ENCODE measurements around the gene NFATC3. TPM values are rescaled to one million over a fixed set of nuclear protein-coding genes. Genes with fewer than 3 reads are reported as not detected.
"Not testable (repeated sequence)": the region's sequence is repeated elsewhere in the genome, so short reads cannot be mapped to it uniquely, and the experiment has no call there.

NFATC3 gene
- total RNA-seq, 1 experiment from 2014 or later: 53.9 TPM

- no peaks in the 10 kb centered on the region for H3K27me3 ChIP-seq
- peaks cover 4% of the 10 kb centered on the region; the same call in 1 of the 2 replicates for H3K36me3 ChIP-seq
- H3K27ac ChIP-seq: no peak overlapping the region
- H3K4me1 ChIP-seq: peaks cover 6% of the 10 kb centered on the region; the same call in 1 of the 2 replicates
- H3K9me3 ChIP-seq (replicated peaks): no peaks in the 10 kb centered on the region
- no peak overlapping the region for H3K4me3 ChIP-seq
- DNase-seq: no peak
These were observed 61.4 kb downstream of the NFATC3 start for GRCh38 chr16:68146585-68146984.

DNA sequence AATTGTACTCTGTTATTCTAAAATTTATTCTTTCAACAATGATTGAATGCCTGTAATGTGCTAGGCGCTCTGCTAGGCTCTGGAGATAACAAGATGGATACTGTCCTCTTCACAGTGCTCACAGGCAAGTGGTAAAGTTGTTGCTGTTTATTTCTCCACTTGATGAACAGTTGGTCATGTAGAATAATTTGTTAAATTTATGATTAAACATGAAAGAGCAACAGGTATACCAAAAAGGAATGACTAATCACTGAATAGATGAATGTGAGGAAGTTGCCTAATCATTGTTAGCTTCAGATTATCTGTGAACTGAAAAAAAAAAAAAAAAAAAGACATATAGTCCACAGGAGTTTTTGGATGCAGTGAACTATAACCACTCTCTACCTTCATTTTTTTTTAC is 62.3 kb downstream of the NFATC3 start:
- DNase-seq: no peak
- Histone ChIP-seq H3K27ac (no peak overlapping the region), H3K4me3 (no peak overlapping the region), H3K36me3 (peaks cover 4% of the 10 kb centered on the region; the same call in 1 of the 2 replicates), H3K4me1 (no peaks in the 10 kb centered on the region), H3K27me3 (no peaks in the 10 kb centered on the region), H3K9me3 (replicated peaks) (no peaks in the 10 kb centered on the region)

GRCh38 chr16:68149596-68149995 is 64.4 kb downstream of the NFATC3 start:
- no peak for DNase-seq
- Histone ChIP-seq H3K36me3 (peaks cover 4% of the 10 kb centered on the region; the same call in 1 of the 2 replicates), H3K4me1 (no peaks in the 10 kb centered on the region), H3K27ac (no peak overlapping the region), H3K9me3 (replicated peaks) (no peaks in the 10 kb centered on the region), H3K4me3 (no peak overlapping the region), H3K27me3 (no peaks in the 10 kb centered on the region)

GRCh38 chr16:68155425-68155824 is 70.3 kb downstream of the NFATC3 start:
- Histone ChIP-seq H3K9me3 (replicated peaks) (no peaks in the 10 kb centered on the region), H3K36me3 (peaks cover 8% of the 10 kb centered on the region; the same call in 1 of the 2 replicates), H3K4me1 (no peaks in the 10 kb centered on the region), H3K27me3 (no peaks in the 10 kb centered on the region), H3K27ac (no peak overlapping the region), H3K4me3 (no peak overlapping the region)
- DNase-seq: no peak

DNA sequence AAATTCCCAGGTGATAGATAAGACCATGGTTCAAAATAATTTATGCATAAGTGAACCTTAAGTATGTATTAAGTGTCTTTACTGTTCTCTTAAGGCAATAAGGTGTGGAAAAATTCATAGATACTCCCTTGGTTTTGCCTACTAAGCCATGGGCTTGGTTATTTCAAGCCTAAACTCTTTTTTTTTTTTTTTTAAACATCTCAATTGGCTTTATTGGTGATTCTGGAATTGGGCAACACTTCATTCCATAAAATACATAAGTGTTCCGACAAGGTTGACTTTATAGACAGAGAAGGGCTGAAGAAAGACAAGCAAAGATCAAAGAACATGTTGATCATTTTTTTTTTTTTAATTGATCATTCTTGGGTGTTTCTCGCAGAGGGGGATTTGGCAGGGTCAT is 77.2 kb downstream of the NFATC3 start:
- H3K4me3 ChIP-seq: no peak overlapping the region
- no peak overlapping the region for H3K27ac ChIP-seq
- no peaks in the 10 kb centered on the region for H3K27me3 ChIP-seq
- no peaks in the 10 kb centered on the region for H3K4me1 ChIP-seq
- peaks cover 18% of the 10 kb centered on the region; the same call in 1 of the 2 replicates for H3K36me3 ChIP-seq
- DNase-seq: no peak
- H3K9me3 ChIP-seq (replicated peaks): no peaks in the 10 kb centered on the region

DNA sequence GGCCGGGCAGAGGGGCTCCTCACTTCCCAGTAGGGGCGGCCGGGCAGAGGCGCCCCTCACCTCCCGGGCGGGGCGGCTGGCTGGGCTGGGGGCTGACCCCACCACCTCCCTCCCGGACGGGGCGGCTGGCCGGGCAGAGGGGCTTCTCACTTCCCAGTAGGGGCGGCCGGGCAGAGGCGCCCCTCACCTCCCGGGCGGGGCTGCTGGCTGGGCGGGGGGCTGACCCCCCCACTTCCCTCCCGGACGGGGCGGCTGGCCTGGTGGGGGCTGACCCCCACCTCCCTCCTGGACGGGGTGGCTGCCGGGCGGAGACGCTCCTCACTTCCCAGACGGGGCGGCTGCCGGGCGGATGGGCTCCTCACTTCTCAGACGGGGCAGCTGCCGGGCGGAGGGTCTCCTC is 78.1 kb downstream of the NFATC3 start:
- H3K4me3 ChIP-seq; DNase-seq; H3K27ac ChIP-seq; H3K27me3 ChIP-seq; H3K9me3 ChIP-seq (replicated peaks); H3K4me1 ChIP-seq: not testable (repeated sequence)
- H3K36me3 ChIP-seq: peaks cover 18% of the 10 kb centered on the region; the same call in 1 of the 2 replicates

- no peak for DNase-seq
- H3K27ac ChIP-seq: no peak overlapping the region
- no peaks in the 10 kb centered on the region for H3K9me3 ChIP-seq (replicated peaks)
- no peaks in the 10 kb centered on the region for H3K27me3 ChIP-seq
- H3K4me3 ChIP-seq: no peak overlapping the region
- peaks cover 17% of the 10 kb centered on the region for H3K36me3 ChIP-seq
- H3K4me1 ChIP-seq: no peaks in the 10 kb centered on the region
These were observed 81.1 kb downstream of the NFATC3 start for GRCh38 chr16:68166264-68166663.

DNA sequence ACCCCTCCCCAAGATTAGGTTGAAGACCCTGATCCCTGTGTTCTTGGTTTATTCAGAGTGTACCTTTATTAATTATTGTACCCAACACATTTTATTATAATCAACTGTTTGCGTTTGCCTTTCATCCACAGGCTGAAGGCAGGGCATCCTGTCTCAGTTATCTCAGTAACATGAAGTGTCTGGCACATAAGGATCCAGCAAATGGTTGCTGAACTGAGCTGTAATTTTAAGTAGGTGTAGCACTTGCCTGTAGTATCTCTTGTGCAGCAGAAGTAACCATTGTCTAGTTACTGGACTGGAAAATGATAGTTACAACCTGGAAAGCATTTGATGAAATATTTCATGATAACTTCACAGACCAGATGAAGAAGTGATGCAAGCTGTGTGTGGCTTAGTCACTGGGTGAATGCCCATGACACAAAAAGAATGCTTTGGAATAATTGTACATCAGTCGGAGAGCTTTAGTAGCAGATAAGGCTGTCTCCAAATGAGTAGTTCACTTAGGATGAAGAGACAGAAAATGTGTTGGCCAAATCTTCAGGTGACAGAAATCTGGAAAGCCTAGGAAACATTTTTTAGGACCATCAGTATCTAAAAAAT is 94.1 kb downstream of the NFATC3 start:
- Histone ChIP-seq H3K27me3 (no peaks in the 10 kb centered on the region), H3K9me3 (replicated peaks) (no peaks in the 10 kb centered on the region), H3K4me1 (no peaks in the 10 kb centered on the region), H3K27ac (no peak overlapping the region), H3K4me3 (no peak overlapping the region), H3K36me3 (peaks cover 17% of the 10 kb centered on the region)
- no peak for DNase-seq

GRCh38 chr16:68179855-68180254 is 94.7 kb downstream of the NFATC3 start:
- Histone ChIP-seq H3K4me3 (no peak overlapping the region), H3K9me3 (replicated peaks) (no peaks in the 10 kb centered on the region), H3K4me1 (no peaks in the 10 kb centered on the region), H3K36me3 (peaks cover 11% of the 10 kb centered on the region), H3K27ac (no peak overlapping the region), H3K27me3 (no peaks in the 10 kb centered on the region)
- no peak for DNase-seq

DNA sequence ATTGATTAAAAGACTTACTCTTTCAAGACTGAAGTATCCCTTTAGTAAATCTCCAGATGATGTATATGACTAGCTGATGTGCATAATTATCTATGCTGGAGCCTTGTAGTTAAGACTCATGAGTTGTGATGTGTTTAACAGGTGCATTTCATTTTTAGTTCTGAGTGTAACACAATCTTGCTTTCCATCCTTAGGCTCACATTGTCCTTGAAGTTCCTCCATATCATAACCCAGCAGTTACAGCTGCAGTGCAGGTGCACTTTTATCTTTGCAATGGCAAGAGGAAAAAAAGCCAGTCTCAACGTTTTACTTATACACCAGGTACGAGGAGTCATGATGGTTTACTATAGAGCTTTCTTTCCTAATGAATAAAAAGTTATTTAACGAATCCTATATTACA is 97.9 kb downstream of the NFATC3 start:
- H3K36me3 ChIP-seq: peaks cover 10% of the 10 kb centered on the region
- DNase-seq: no peak
- no peaks in the 10 kb centered on the region for H3K27me3 ChIP-seq
- no peaks in the 10 kb centered on the region for H3K9me3 ChIP-seq (replicated peaks)
- no peaks in the 10 kb centered on the region for H3K4me1 ChIP-seq
- H3K4me3 ChIP-seq: no peak overlapping the region
- H3K27ac ChIP-seq: no peak overlapping the region

DNA sequence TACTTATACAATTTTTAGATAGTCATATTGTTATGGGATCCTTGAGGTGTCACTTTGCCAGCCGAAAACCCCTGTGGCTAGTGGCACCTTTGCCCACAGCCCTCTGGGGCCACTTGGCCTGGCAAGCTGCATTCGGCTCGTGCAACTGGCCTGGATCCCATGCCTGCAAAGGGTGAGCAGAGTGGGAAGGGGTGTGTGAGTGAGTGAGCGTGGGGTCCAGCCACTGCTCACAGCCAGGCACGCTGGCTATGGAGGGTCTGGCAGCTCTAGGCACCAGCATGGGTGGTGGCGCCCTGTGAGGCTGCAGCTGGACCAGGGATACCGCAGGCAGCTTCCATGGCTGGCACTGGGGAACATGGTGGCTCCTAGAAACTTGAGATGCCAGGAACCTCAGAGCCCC is 101.7 kb downstream of the NFATC3 start:
- no peak for DNase-seq
- Histone ChIP-seq H3K4me1 (no peaks in the 10 kb centered on the region), H3K27me3 (no peaks in the 10 kb centered on the region), H3K27ac (no peak overlapping the region), H3K4me3 (no peak overlapping the region), H3K9me3 (replicated peaks) (no peaks in the 10 kb centered on the region), H3K36me3 (peaks cover 15% of the 10 kb centered on the region)

DNA sequence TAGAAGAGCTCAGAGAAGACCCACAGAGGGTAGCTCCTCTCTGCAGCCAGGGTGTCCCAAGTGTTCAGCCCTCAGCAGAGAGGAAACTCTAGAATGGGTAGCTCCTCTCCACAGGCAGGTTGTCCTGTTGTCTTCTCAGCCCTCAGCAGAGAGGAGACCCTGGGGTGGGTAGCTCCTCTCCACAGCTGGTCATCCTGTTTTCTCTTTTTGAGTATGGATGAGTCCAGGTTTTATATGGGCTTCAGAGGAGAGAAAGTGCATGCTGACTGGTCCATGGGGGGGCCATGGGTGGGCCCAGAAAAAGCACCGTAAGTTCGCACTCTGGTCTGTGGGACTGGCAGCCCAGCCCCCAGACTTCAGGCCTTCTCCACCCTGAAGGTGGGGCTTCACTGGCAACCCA is 102.3 kb downstream of the NFATC3 start:
- H3K27me3 ChIP-seq: no peaks in the 10 kb centered on the region

GRCh38 chr16:68188170-68188569 is 103.0 kb downstream of the NFATC3 start:
- Histone ChIP-seq H3K4me3 (no peak overlapping the region), H3K27ac (no peak overlapping the region), H3K36me3 (peaks cover 12% of the 10 kb centered on the region), H3K9me3 (replicated peaks) (no peaks in the 10 kb centered on the region), H3K4me1 (no peaks in the 10 kb centered on the region), H3K27me3 (no peaks in the 10 kb centered on the region)
- DNase-seq: no peak

More for the DNA sequence above, 102.3 kb downstream of the NFATC3 start:
- Histone ChIP-seq H3K9me3 (replicated peaks) (no peaks in the 10 kb centered on the region), H3K4me3 (no peak overlapping the region), H3K4me1 (no peaks in the 10 kb centered on the region), H3K27ac (no peak overlapping the region), H3K36me3 (peaks cover 13% of the 10 kb centered on the region)
- no peak for DNase-seq

- no peak for DNase-seq
- Histone ChIP-seq H3K27ac (no peak overlapping the region), H3K9me3 (replicated peaks) (no peaks in the 10 kb centered on the region), H3K4me3 (no peak overlapping the region), H3K27me3 (no peaks in the 10 kb centered on the region), H3K36me3 (peaks cover 12% of the 10 kb centered on the region), H3K4me1 (no peaks in the 10 kb centered on the region)
These were observed 104.9 kb downstream of the NFATC3 start for GRCh38 chr16:68190081-68190480.

DNA sequence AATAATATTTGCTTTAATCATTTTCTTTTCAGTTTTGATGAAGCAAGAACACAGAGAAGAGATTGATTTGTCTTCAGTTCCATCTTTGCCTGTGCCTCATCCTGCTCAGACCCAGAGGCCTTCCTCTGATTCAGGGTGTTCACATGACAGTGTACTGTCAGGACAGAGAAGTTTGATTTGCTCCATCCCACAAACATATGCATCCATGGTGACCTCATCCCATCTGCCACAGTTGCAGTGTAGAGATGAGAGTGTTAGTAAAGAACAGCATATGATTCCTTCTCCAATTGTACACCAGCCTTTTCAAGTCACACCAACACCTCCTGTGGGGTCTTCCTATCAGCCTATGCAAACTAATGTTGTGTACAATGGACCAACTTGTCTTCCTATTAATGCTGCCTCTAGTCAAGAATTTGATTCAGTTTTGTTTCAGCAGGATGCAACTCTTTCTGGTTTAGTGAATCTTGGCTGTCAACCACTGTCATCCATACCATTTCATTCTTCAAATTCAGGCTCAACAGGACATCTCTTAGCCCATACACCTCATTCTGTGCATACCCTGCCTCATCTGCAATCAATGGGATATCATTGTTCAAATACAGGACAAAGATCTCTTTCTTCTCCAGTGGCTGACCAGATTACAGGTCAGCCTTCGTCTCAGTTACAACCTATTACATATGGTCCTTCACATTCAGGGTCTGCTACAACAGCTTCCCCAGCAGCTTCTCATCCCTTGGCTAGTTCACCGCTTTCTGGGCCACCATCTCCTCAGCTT is 105.8 kb downstream of the NFATC3 start:
- H3K4me3 ChIP-seq: no peak overlapping the region

More for the DNA sequence above, 105.8 kb downstream of the NFATC3 start:
- no peaks in the 10 kb centered on the region for H3K9me3 ChIP-seq (replicated peaks)
- peaks cover 12% of the 10 kb centered on the region for H3K36me3 ChIP-seq
- no peak overlapping the region for H3K27ac ChIP-seq
- no peaks in the 10 kb centered on the region for H3K4me1 ChIP-seq
- no peaks in the 10 kb centered on the region for H3K27me3 ChIP-seq
- DNase-seq: no peak
